Retinal pigment epithelial cell (primary cell): ENCODE measurements around the gene TMOD2.
A peak's percentile ranks its signal among the peaks of the same experiment; 100 is the strongest.
"Not testable (repeated sequence)": the region's sequence is repeated elsewhere in the genome, so short reads cannot be mapped to it uniquely, and the experiment has no call there.

Source experiments
- DNase-seq: peaks from one replicate; pipeline ENCODE4 v3.0.0-alpha.2; 2010; ENCODE audit warnings: low read depth
- H3K4me3 ChIP-seq: 2 replicates; pipeline ENCODE4 v1.5.1; 2011; ENCODE audit warnings: mild to moderate bottlenecking, low read length, control low read depth, moderate library complexity
- CTCF ChIP-seq: conservative IDR thresholded peaks from 2 replicates; pipeline ENCODE4 v1.5.1; 2011; ENCODE audit warnings: low read depth, low read length, control low read depth, inconsistent platforms

TMOD2 gene

GRCh38 chr15:51782357-51782896 lies 31.0 kb downstream of the TMOD2 start:
- no peak overlapping the region for H3K4me3 ChIP-seq
- DNase-seq = no peak
- TF ChIP-seq CTCF = peak; percentile 37

DNA sequence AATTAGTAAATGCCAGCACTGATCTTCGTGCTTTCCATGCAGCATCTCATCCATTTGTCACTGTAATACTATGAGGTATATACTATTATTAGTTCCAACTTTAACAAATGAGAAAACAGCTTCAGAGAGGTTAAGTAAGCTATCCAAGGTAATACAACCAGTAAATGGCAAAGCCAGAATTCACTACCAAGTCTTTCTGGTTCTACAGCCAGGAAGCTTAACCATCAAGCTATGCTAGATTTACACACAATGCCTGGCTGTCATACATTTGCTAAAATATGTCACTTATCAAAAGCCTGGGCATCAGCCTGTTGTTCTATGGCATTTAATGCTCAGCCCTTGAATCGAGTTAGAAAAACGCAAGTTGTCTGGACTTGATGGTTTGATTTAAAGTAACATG lies 32.6 kb downstream of the TMOD2 start:
- TF ChIP-seq CTCF = no peak
- no peak for DNase-seq
- no peak overlapping the region for H3K4me3 ChIP-seq

GRCh38 chr15:51787130-51787529 lies 35.7 kb downstream of the TMOD2 start:
- not testable (repeated sequence) for H3K4me3 ChIP-seq, DNase-seq

GRCh38 chr15:51792474-51792873 lies 41.1 kb downstream of the TMOD2 start:
- not testable (repeated sequence) for H3K4me3 ChIP-seq, DNase-seq

DNA sequence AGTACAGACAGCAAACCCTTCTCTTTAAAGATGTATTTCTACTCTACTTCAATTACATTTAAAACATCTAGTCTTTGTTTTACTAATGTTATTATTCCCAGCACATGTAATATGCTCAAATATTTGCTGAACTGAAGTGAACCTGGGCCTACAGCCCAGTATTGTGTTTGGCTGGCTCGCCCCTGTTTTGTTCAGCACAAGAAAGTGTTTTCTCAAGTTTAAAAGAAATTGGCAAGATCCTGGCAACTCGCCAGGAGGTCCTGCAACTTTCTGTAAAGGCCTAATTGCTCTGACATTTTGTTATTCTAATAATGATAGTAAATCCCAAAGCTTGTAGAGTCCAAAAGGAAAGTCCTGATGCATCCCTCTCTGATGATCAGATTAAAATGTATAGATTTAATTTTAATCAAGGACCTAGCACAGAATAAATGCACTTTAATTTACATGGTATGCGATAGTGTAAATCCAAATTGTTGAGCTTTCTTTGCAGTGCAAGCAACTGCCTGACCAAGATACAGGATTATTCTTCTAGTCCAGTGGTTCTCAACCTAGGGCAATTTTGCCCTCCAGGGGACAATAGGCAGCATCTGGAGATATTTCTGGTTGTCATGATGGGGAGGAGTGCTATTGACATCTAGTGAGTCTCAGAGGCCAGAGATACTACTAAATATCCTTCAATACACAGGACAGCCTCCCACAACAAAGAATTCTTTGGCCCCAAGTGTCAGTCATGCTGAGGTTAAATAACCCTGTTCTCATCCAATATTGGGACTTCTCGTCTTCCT lies 42.3 kb downstream of the TMOD2 start:
- TF ChIP-seq CTCF = no peak
- peak; percentile 24 for DNase-seq
- H3K4me3 ChIP-seq = no peak overlapping the region

- no peak for DNase-seq
- H3K4me3 ChIP-seq = no peak overlapping the region
- no peak for TF ChIP-seq CTCF
Measured at GRCh38 chr15:51796847-51797401, 45.5 kb downstream of the TMOD2 start.

DNA sequence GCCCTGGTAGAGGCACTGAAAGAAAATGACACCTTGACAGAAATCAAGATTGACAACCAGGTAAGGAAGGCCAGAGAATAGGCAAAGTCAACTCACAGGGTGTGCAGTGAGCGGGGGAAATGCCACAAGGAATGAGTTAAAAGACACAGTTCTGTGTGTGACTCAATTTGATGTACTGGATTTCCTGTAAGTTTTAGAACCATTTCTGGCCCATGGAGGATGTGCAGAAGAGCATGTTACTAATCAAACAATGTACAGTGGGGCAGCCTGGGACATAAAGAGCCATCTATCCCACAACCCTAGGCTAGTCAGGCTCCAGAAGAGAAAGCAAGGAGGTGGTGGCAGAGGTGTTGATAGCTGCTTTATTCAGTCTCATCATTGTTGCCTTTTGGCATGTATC lies 46.9 kb downstream of the TMOD2 start:
- DNase-seq = no peak
- no peak overlapping the region for H3K4me3 ChIP-seq
- no peak for TF ChIP-seq CTCF
